Tibial artery (tissue), 4 donors: ENCODE results near the gene RAD23B.

Experiments
- DNase-seq, 2 donors: peaks; one replicate each; pipeline ENCODE4 v3.0.0-alpha.2; 2019
- H3K27ac ChIP-seq, 2 donors: fragments of 200-600 bp; sonication (generic) in 1 of 2; 1 replicate in 1 of 2; 2 replicates in 1 of 2; pipeline ENCODE4 v1.5.1; 2018 to 2019; ENCODE audit warnings: mild to moderate bottlenecking in 1 of 2
- H3K27me3 ChIP-seq, 2 donors: fragments of 200-600 bp; sonication (generic) in 1 of 2; one replicate each; pipeline versions ENCODE4 v1.5.1 to v1.6.0; 2016 to 2019
- H3K36me3 ChIP-seq, 3 donors: fragments of 200-600 bp; sonication (generic) in 2 of 3; one replicate each; pipeline ENCODE4 v1.5.1; 2016 to 2019; ENCODE audit warnings: mild to moderate bottlenecking in 2 of 3
- H3K4me1 ChIP-seq, 4 donors: fragments of 200-600 bp; sonication (generic) in 2 of 4; 1 replicate in 3 of 4; 2 replicates in 1 of 4; pipeline ENCODE4 v1.5.1; 2016 to 2019
- H3K4me3 ChIP-seq, 2 donors: fragments of 200-600 bp; sonication (generic) in 1 of 2; 1 replicate in 1 of 2; 2 replicates in 1 of 2; pipeline ENCODE4 v1.5.1; 2018 to 2019; ENCODE audit warnings: mild to moderate bottlenecking in 2 of 2
- H3K9me3 ChIP-seq, 3 donors: fragments of 200-600 bp; sonication (generic) in 1 of 3; one replicate each; pipeline ENCODE4 v1.5.1; 2016 to 2019
- intact Hi-C: fragments of 100-400 bp; cut with DNase I; formaldehyde crosslinking; loops from one replicate; pipeline ENCODE4 v1.15.0; 2023; ENCODE audit warnings: low total_unique reads
- TF ChIP-seq, protein P1 (sequence below), 2 experiments: fragments of 200-600 bp in 1 of 2; fragments of 450-650 bp in 1 of 2; IDR thresholded peaks; one replicate each; pipeline ENCODE4 v1.5.1; 2017 to 2019; ENCODE audit warnings: antibody characterized with exemption in 2 of 2, mild to moderate bottlenecking in 1 of 2, moderate library complexity in 1 of 2

Gene RAD23B

GRCh38 chr9:107281922-107282667, 984 bp upstream of the RAD23B start:
- Histone ChIP-seq H3K9me3 (no peaks in the 10 kb centered on the region), H3K4me1 (peaks cover 0 to 35% (median 17%) of the 10 kb centered on the region in 4 donors), H3K36me3 (no peaks in the 10 kb centered on the region), H3K4me3 (peak overlapping the region; percentile 74 to 93), H3K27ac (peak overlapping the region; percentile 82 to 97), H3K27me3 (no peaks in the 10 kb centered on the region)
- DNase-seq, result no peak
- TF ChIP-seq, protein P1, sequence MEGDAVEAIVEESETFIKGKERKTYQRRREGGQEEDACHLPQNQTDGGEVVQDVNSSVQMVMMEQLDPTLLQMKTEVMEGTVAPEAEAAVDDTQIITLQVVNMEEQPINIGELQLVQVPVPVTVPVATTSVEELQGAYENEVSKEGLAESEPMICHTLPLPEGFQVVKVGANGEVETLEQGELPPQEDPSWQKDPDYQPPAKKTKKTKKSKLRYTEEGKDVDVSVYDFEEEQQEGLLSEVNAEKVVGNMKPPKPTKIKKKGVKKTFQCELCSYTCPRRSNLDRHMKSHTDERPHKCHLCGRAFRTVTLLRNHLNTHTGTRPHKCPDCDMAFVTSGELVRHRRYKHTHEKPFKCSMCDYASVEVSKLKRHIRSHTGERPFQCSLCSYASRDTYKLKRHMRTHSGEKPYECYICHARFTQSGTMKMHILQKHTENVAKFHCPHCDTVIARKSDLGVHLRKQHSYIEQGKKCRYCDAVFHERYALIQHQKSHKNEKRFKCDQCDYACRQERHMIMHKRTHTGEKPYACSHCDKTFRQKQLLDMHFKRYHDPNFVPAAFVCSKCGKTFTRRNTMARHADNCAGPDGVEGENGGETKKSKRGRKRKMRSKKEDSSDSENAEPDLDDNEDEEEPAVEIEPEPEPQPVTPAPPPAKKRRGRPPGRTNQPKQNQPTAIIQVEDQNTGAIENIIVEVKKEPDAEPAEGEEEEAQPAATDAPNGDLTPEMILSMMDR (IDR thresholded peaks at IDR 0.05), result no peak
- intact Hi-C loops, result loop anchor here (10.0 kb wide), 2 partner anchors 203 to 1823 kb away; partner anchors contain the start of gene KLF4

GRCh38 chr9:107283623-107284616, 841 bp downstream of the RAD23B start:
- Histone ChIP-seq H3K27ac (peak overlapping the region; percentile 97 to 98), H3K36me3 (no peaks in the 10 kb centered on the region), H3K27me3 (no peaks in the 10 kb centered on the region), H3K9me3 (no peaks in the 10 kb centered on the region), H3K4me1 (peaks cover 0 to 52% (median 17%) of the 10 kb centered on the region in 4 donors), H3K4me3 (peak overlapping the region; percentile 74 to 93)
- TF ChIP-seq, protein P1 (IDR thresholded peaks at IDR 0.05), result no peak
- peak; percentile 67 to 82 for DNase-seq
- intact Hi-C loops, result loop anchor here (10.0 kb wide), 2 partner anchors 201 to 1821 kb away; partner anchors contain the start of gene KLF4

DNA sequence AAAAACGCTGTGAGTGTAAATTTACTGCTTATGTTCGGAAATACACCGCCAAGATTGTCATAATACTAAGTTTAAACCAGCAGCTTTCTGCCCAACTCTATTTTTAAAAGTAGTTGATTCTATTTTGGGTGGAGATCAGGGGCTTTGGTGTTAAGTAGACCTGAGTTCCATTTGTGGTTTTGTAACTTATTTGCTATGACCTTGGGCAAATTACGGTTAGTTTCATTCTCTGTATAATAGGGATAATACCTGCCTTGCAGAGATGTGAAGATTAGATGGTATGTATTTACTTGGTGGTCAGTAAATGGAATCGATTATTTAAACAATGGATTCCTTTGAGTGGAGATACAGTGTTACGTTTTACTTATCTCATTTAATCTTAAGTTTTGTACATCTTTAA, 1.6 kb downstream of the RAD23B start:
- Histone ChIP-seq H3K36me3 (no peaks in the 10 kb centered on the region), H3K4me1 (peaks cover 0 to 56% (median 17%) of the 10 kb centered on the region in 4 donors), H3K4me3 (peak overlapping the region; percentile 74 to 93), H3K27me3 (no peaks in the 10 kb centered on the region), H3K27ac (peak overlapping the region; percentile 97 to 98), H3K9me3 (no peaks in the 10 kb centered on the region)
- no peak for DNase-seq
- intact Hi-C loops, result loop anchor here (10.0 kb wide), 2 partner anchors 200 to 1820 kb away; partner anchors contain the start of gene KLF4
- TF ChIP-seq, protein P1 (IDR thresholded peaks at IDR 0.05), result no peak

GRCh38 chr9:107285286-107285685, 2.2 kb downstream of the RAD23B start:
- Histone ChIP-seq H3K27me3 (no peaks in the 10 kb centered on the region), H3K36me3 (no peaks in the 10 kb centered on the region), H3K4me1 (peaks cover 0 to 62% (median 18%) of the 10 kb centered on the region in 4 donors), H3K9me3 (no peaks in the 10 kb centered on the region), H3K4me3 (peak overlapping the region; percentile 74 to 93), H3K27ac (peak overlapping the region in 1 of 2 donors; percentile 98)
- TF ChIP-seq, protein P1 (IDR thresholded peaks at IDR 0.05), result no peak
- intact Hi-C loops, result loop anchor here (10.0 kb wide), 2 partner anchors 200 to 1820 kb away; partner anchors contain the start of gene KLF4
- no peak for DNase-seq

DNA sequence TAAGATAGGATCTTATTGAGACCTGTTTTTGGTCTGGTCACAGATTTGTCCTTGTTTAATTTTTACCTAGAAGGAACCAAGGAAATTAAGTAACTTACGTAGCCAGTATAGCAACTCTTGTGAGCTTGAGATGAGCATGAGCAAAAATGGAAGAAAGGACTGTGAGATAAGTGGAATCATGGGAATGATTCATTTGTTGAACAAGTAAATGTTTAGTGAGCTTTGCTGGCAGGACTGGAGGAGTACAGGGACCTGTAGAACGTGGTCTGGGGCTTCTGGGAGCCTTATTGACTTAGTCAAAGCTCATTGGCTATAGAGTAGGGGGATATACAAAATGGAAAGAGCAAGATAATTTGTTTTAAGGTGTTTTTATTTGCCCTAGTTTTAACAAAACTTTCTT, 3.0 kb downstream of the RAD23B start:
- Histone ChIP-seq H3K4me1 (peaks cover 0 to 70% (median 21%) of the 10 kb centered on the region in 4 donors), H3K27me3 (no peaks in the 10 kb centered on the region), H3K9me3 (no peaks in the 10 kb centered on the region), H3K36me3 (no peaks in the 10 kb centered on the region), H3K27ac (no peak overlapping the region), H3K4me3 (peak overlapping the region in 1 of 2 donors; percentile 74)
- TF ChIP-seq, protein P1 (IDR thresholded peaks at IDR 0.05), result no peak
- intact Hi-C loops, result loop anchor here (10.0 kb wide), 2 partner anchors 199 to 1819 kb away; partner anchors contain the start of gene KLF4
- no peak for DNase-seq
